Adrenal gland (tissue), 5 donors: ENCODE data around the gene SMURF1.

Experiments
- POLR2A ChIP-seq, 2 donors: fragments of 450-650 bp; IDR thresholded peaks; one replicate each; pipeline ENCODE4 v1.6.1; 2017; ENCODE audit warnings: antibody characterized with exemption in 2 of 2, mild to moderate bottlenecking in 2 of 2, moderate library complexity in 1 of 2
- TF ChIP-seq, protein P1 (sequence below), 6 experiments: fragments of 450-650 bp in 4 of 6; fragments of 200-600 bp in 2 of 6; sonication (generic) in 1 of 6; IDR thresholded peaks; 1 replicate in 5 of 6; 2 replicates in 1 of 6; pipeline versions ENCODE4 v1.5.1 to v1.8.0; 2016 to 2021; ENCODE audit warnings: antibody characterized with exemption in 6 of 6, mild to moderate bottlenecking in 2 of 6, moderate library complexity in 1 of 6
- donor health status: DM: no; HTN: no; CAD: no.

DNA sequence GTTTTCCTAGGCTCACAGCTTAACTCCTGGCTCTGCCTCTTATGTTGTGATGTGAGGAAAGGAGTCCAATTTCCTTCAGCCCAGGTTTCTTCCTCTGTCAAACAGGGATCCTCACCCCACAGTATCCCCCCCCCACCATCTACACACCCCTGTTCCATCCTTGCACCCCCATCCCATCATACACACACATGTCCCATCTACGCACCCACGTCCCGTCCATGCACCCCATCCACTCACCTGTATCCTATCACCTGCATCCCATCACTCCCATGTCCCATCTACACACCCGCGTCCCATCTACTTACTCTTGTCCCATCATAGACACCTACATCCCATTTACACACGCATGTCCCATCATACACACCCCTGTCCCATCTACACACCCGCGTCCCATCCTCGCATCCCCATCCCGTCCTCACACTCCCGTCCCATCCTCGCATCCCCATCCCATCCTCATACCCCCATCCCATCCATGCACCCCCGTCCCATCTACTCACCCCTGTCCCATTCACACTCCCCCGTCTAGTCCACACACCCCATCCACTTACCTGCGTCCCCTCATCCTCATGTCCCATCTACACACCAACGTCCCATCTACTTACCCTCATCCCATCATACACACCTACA is 148.3 kb downstream of the SMURF1 start:
- no peak for TF ChIP-seq POLR2A (IDR thresholded peaks at IDR 0.05)
- TF ChIP-seq, protein P1, sequence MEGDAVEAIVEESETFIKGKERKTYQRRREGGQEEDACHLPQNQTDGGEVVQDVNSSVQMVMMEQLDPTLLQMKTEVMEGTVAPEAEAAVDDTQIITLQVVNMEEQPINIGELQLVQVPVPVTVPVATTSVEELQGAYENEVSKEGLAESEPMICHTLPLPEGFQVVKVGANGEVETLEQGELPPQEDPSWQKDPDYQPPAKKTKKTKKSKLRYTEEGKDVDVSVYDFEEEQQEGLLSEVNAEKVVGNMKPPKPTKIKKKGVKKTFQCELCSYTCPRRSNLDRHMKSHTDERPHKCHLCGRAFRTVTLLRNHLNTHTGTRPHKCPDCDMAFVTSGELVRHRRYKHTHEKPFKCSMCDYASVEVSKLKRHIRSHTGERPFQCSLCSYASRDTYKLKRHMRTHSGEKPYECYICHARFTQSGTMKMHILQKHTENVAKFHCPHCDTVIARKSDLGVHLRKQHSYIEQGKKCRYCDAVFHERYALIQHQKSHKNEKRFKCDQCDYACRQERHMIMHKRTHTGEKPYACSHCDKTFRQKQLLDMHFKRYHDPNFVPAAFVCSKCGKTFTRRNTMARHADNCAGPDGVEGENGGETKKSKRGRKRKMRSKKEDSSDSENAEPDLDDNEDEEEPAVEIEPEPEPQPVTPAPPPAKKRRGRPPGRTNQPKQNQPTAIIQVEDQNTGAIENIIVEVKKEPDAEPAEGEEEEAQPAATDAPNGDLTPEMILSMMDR (IDR thresholded peaks at IDR 0.05), result no peak
